K562 (cell line): ENCODE results near the gene EFCAB13. TPM values are rescaled to one million over a fixed set of nuclear protein-coding genes. Genes with fewer than 3 reads are reported as not detected.

ENCODE experiments used
- ARID2 ChIP-seq: fragments of 450-650 bp; IDR thresholded peaks from 2 replicates; pipeline ENCODE4 v1.6.1; 2017; ENCODE audit warnings: antibody characterized with exemption, mild to moderate bottlenecking
- BACH1 ChIP-seq: fragments of 200-800 bp; sonication (Bioruptor generic); IDR thresholded peaks from 2 replicates; pipeline ENCODE4 v1.6.1; 2016; ENCODE audit warnings: missing genetic modification characterization, missing compliant biosample characterization
- CGGBP1 ChIP-seq: fragments of 250-450 bp; sonication (Bioruptor Pico); IDR thresholded peaks from 2 replicates; pipeline ENCODE4 v1.9.0; 2021; ENCODE audit warnings: mild to moderate bottlenecking
- ELF4 ChIP-seq: fragments of 450-650 bp; formaldehyde crosslinking; IDR thresholded peaks from 2 replicates; pipeline ENCODE4 v1.4.0; 2022; ENCODE audit warnings: missing genetic modification characterization
- ELK3 ChIP-seq: fragments of 450-650 bp; formaldehyde crosslinking; IDR thresholded peaks from 2 replicates; pipeline ENCODE4 v1.4.0; 2020; ENCODE audit warnings: mild to moderate bottlenecking
- EWSR1 ChIP-seq: fragments of 450-650 bp; IDR thresholded peaks from 2 replicates; pipeline ENCODE4 v1.6.1; 2018; ENCODE audit warnings: borderline replicate concordance, mild to moderate bottlenecking, low read depth, moderate library complexity; ENCODE audit not compliant: partially characterized antibody
- HDAC1 ChIP-seq, 2 experiments: fragments of 450-650 bp; IDR thresholded peaks; 2 replicates each; pipeline ENCODE4 v1.6.1; 2016 to 2017; ENCODE audit warnings: inconsistent platforms in 1 of 2, mild to moderate bottlenecking in 1 of 2, moderate library complexity in 1 of 2
- MED1 ChIP-seq: sonication (generic); formaldehyde crosslinking; IDR thresholded peaks from 2 replicates; pipeline ENCODE4 v1.8.1; 2023; ENCODE audit warnings: missing genetic modification reagents, borderline replicate concordance
- NRF1 ChIP-seq, 2 experiments: fragments of 450-650 bp; IDR thresholded peaks in 1 of 2; conservative IDR thresholded peaks in 1 of 2; 2 replicates each; pipeline ENCODE4 v1.6.1; 2014; ENCODE audit warnings: mild to moderate bottlenecking in 2 of 2
- PHF20 ChIP-seq: fragments of 450-650 bp; IDR thresholded peaks from 2 replicates; pipeline ENCODE4 v1.6.1; 2018; ENCODE audit not compliant: partially characterized antibody
- PRDM10 ChIP-seq: fragments of 450-650 bp; IDR thresholded peaks from 2 replicates; pipeline ENCODE4 v1.6.1; 2018; ENCODE audit not compliant: partially characterized antibody
- TBP ChIP-seq: optimal IDR thresholded peaks from 2 replicates; pipeline ENCODE3; 2011; ENCODE audit warnings: low read depth, low read length, improper control_type of control experiment
- TSC22D4 ChIP-seq: fragments of 450-650 bp; IDR thresholded peaks from 2 replicates; pipeline ENCODE4 v1.6.1; 2016; ENCODE audit warnings: missing genetic modification characterization, missing biosample characterization, control low read depth
- ZFPM2 ChIP-seq: fragments of 250-450 bp; sonication (Bioruptor Pico); IDR thresholded peaks from 2 replicates; pipeline ENCODE4 v1.5.1; 2022; ENCODE audit warnings: mild to moderate bottlenecking
- ZNF408 ChIP-seq: fragments of 250-450 bp; sonication (Bioruptor Pico); IDR thresholded peaks from 2 replicates; pipeline ENCODE4 v1.4.0; 2020; ENCODE audit warnings: low read depth, mild to moderate bottlenecking, moderate library complexity
- ZNF79 ChIP-seq: fragments of 250-450 bp; sonication (Bioruptor Pico); IDR thresholded peaks from 2 replicates; pipeline ENCODE4 v1.4.0; 2020; ENCODE audit warnings: low read depth, mild to moderate bottlenecking, moderate library complexity
- polyA plus RNA-seq, 8 experiments: library from polyadenylated mRNA; depleted of rRNA in 4 of 8; stranded (reverse) in 5 of 8; unstranded in 3 of 8; fragments of >200 nt; fragmentation: Nextera tagmentation in 2 of 8; fragmentation: Illumina TruSeq in 1 of 8; extraction: Ambion mirVana in 2 of 8; extraction: Trizol in 1 of 8; gene quantifications; 2 replicates each; pipeline versions ENCODE4 v1.2.1 to v1.2.3, GENCODE V29; 2011 to 2014; ENCODE audit warnings: inconsistent platforms in 1 of 8, missing spikeins in 1 of 8
- total RNA-seq, 7 experiments: library from RNA; depleted of rRNA in 6 of 7; stranded (reverse); fragments of >200 nt in 6 of 7; fragmentation: Illumina TruSeq in 2 of 7; extraction: Trizol in 2 of 7; gene quantifications; 2 replicates each; pipeline versions ENCODE4 v1.2.1 to v1.2.3, GENCODE V29; 2011 to 2021; ENCODE audit warnings: low replicate concordance in 1 of 7
- TF ChIP-seq, protein P1 (sequence below): fragments of 250-450 bp; sonication (Bioruptor Pico); IDR thresholded peaks from 2 replicates; pipeline ENCODE4 v1.5.0; 2021
- TF ChIP-seq, protein P2 (sequence below), 2 experiments: IDR thresholded peaks; 2 replicates each; pipeline ENCODE4 v1.6.1; 2011; ENCODE audit warnings: borderline replicate concordance in 1 of 2, control low read depth in 1 of 2, low read depth in 1 of 2, low read length in 1 of 2, mild to moderate bottlenecking in 1 of 2, mixed read lengths in 1 of 2, moderate library complexity in 1 of 2; ENCODE audit not compliant: insufficient read depth in 1 of 2, insufficient read length in 1 of 2, poor library complexity in 1 of 2, severe bottlenecking in 1 of 2; ENCODE audit errors: extremely low read depth in 1 of 2

Gene EFCAB13
- total and polyA plus RNA-seq, 9 of the 15 experiments (the other 6 are each of a cell fraction or from before 2014, with no cell fraction given): 0.32 to 1.3 (median 0.95) TPM

- TF ChIP-seq PRDM10 (no peak), MED1 (no peak), TBP (no peak), TSC22D4 (no peak), PHF20 (no peak), CGGBP1 (CRISPR knock-in tag) (no peak), ZNF79 (CRISPR knock-in tag) (no peak), BACH1 (tag) (no peak), ZFPM2 (CRISPR knock-in tag) (no peak), ZNF408 (no peak), ARID2 (no peak), EWSR1 (no peak), HDAC1 (IDR thresholded peaks at IDR 0.05) (no peak), NRF1 (conservative IDR thresholded peaks at IDR 0.05 in 1 of 2, IDR thresholded peaks at IDR 0.05 in 1 of 2) (no peak), ELK3 (CRISPR knock-in tag) (no peak), ELF4 (CRISPR knock-in tag) (no peak)
- TF ChIP-seq, protein P1, sequence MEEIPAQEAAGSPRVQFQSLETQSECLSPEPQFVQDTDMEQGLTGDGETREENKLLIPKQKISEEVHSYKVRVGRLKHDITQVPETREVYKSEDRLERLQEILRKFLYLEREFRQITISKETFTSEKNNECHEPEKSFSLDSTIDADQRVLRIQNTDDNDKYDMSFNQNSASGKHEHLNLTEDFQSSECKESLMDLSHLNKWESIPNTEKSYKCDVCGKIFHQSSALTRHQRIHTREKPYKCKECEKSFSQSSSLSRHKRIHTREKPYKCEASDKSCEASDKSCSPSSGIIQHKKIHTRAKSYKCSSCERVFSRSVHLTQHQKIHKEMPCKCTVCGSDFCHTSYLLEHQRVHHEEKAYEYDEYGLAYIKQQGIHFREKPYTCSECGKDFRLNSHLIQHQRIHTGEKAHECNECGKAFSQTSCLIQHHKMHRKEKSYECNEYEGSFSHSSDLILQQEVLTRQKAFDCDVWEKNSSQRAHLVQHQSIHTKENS: no peak
- TF ChIP-seq, protein P2, sequence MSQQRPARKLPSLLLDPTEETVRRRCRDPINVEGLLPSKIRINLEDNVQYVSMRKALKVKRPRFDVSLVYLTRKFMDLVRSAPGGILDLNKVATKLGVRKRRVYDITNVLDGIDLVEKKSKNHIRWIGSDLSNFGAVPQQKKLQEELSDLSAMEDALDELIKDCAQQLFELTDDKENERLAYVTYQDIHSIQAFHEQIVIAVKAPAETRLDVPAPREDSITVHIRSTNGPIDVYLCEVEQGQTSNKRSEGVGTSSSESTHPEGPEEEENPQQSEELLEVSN (IDR thresholded peaks at IDR 0.05; ENCODE audit: borderline replicate concordance in 1 of 2, extremely low read depth in 1 of 2, insufficient read depth in 1 of 2, insufficient read length in 1 of 2, low read depth in 1 of 2, low read length in 1 of 2, poor library complexity in 1 of 2, severe bottlenecking in 1 of 2): no peak
Observed at GRCh38 chr17:47291242-47291873, 32.4 kb upstream of the EFCAB13 start (continued).
